Endothelial cell of umbilical vein (primary cell): Measurements from ENCODE around the gene GREB1.

ENCODE experiments used
- CTCF ChIP-seq, 2 donors: IDR thresholded peaks; 1 replicate in 1 of 2; 2 replicates in 1 of 2; pipeline ENCODE4 v1.5.1; 2011; ENCODE audit warnings: low read length in 2 of 2, mild to moderate bottlenecking in 2 of 2, moderate library complexity in 2 of 2, control low read depth in 1 of 2, inconsistent platforms in 1 of 2, low read depth in 1 of 2; ENCODE audit not compliant: insufficient read depth in 1 of 2; ENCODE audit errors: extremely low read depth in 1 of 2
- EZH2 ChIP-seq: IDR thresholded peaks from 2 replicates; pipeline ENCODE4 v1.6.1; 2012; ENCODE audit warnings: borderline replicate concordance, low read depth, mild to moderate bottlenecking, moderate library complexity, low read length, inconsistent platforms; ENCODE audit not compliant: severe bottlenecking
- GATA2 ChIP-seq: IDR thresholded peaks from 2 replicates; pipeline ENCODE4 v1.7.0; 2011; ENCODE audit warnings: low read depth, mild to moderate bottlenecking, moderate library complexity, mixed read lengths, low read length; ENCODE audit not compliant: insufficient read length, insufficient read depth
- JUN ChIP-seq: IDR thresholded peaks from 2 replicates; pipeline ENCODE4 v1.6.1; 2011; ENCODE audit warnings: borderline replicate concordance, low read depth; ENCODE audit not compliant: insufficient read length, insufficient read depth
- POLR2A ChIP-seq: IDR thresholded peaks from 2 replicates; pipeline ENCODE4 v1.6.1; 2012; ENCODE audit warnings: low read depth, mild to moderate bottlenecking, control low read depth, low read length
- TF ChIP-seq, protein P1 (sequence below): IDR thresholded peaks from 2 replicates; pipeline ENCODE4 v1.6.1; 2011; ENCODE audit not compliant: insufficient read depth, insufficient read length

GRCh38 chr2:11494310-11494709 lies 39.5 kb upstream of the GREB1 start:
- TF ChIP-seq POLR2A, result no peak
- no peak for TF ChIP-seq CTCF (IDR thresholded peaks at IDR 0.05; ENCODE audit: extremely low read depth in 1 of 2, insufficient read depth in 1 of 2, low read depth in 1 of 2, low read length in 2 of 2)
- no peak for TF ChIP-seq JUN
- no peak for TF ChIP-seq GATA2
- TF ChIP-seq, protein P1, sequence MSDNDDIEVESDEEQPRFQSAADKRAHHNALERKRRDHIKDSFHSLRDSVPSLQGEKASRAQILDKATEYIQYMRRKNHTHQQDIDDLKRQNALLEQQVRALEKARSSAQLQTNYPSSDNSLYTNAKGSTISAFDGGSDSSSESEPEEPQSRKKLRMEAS, result no peak
- TF ChIP-seq EZH2, result no peak
